SU-DHL-6 (cell line): ENCODE data around the gene CDKL5.

Experiments
- H2AFZ ChIP-seq: fragments of 200-600 bp; sonication (generic); 2 replicates; pipeline ENCODE4 v1.6.1; 2014; ENCODE audit warnings: low read depth, mild to moderate bottlenecking, moderate library complexity, mixed read lengths, antibody characterized with exemption, low read length; ENCODE audit not compliant: severe bottlenecking
- H3F3A ChIP-seq: fragments of 200-600 bp; shearing (Covaris generic); 2 replicates; pipeline ENCODE4 v1.6.0; 2016; ENCODE audit warnings: antibody characterized with exemption, mild to moderate bottlenecking; ENCODE audit not compliant: insufficient read depth
- H3K27ac ChIP-seq: fragments of 200-600 bp; sonication (generic); 2 replicates; pipeline ENCODE4 v1.5.1; 2016; ENCODE audit warnings: low read depth, mild to moderate bottlenecking, low read length, moderate library complexity, mixed read lengths
- H3K27me3 ChIP-seq: fragments of 200-600 bp; sonication (generic), shearing (Covaris generic); 2 replicates; pipeline ENCODE4 v1.6.0; 2014; ENCODE audit warnings: mild to moderate bottlenecking, low read length
- H3K36me3 ChIP-seq: fragments of 200-600 bp; sonication (generic); 2 replicates; pipeline ENCODE4 v1.6.1; 2014; ENCODE audit warnings: mild to moderate bottlenecking, low read length, mixed read lengths
- H3K4me2 ChIP-seq: fragments of 300-600, 200-600 bp; shearing (Covaris generic), sonication (generic); 2 replicates; pipeline ENCODE4 v1.6.0; 2014; ENCODE audit warnings: low read length, low read depth, mild to moderate bottlenecking; ENCODE audit not compliant: poor library complexity, severe bottlenecking
- H3K4me3 ChIP-seq: fragments of 200-600 bp; sonication (generic); 2 replicates; pipeline ENCODE4 v1.5.1; 2014; ENCODE audit warnings: antibody characterized with exemption, low read length, mild to moderate bottlenecking, mixed read lengths; ENCODE audit not compliant: insufficient read depth, poor library complexity, severe bottlenecking
- H3K79me2 ChIP-seq: fragments of 200-600 bp; sonication (generic); 2 replicates; pipeline ENCODE4 v1.6.1; 2014; ENCODE audit warnings: mild to moderate bottlenecking, low read length, moderate library complexity; ENCODE audit not compliant: insufficient read depth
- H3K9ac ChIP-seq: fragments of 200-600 bp; sonication (generic); 2 replicates; pipeline ENCODE4 v1.7.0; 2014; ENCODE audit warnings: mild to moderate bottlenecking, low read length
- H3K9me2 ChIP-seq: fragments of 200-600 bp; sonication (generic); replicated peaks from 2 replicates; pipeline ENCODE4 v1.6.1; 2014; ENCODE audit warnings: low read length; ENCODE audit not compliant: insufficient read depth
- H3K9me3 ChIP-seq: fragments of 200-600 bp; sonication (generic); 2 replicates; pipeline ENCODE4 v1.6.1; 2014; ENCODE audit warnings: low read length, mixed read lengths; ENCODE audit not compliant: insufficient read depth
- H4K20me1 ChIP-seq: fragments of 200-600 bp; sonication (generic); 2 replicates; pipeline ENCODE4 v1.6.1; 2014; ENCODE audit warnings: low read depth, mild to moderate bottlenecking, antibody characterized with exemption, low read length, moderate library complexity, mixed read lengths
- CTCF ChIP-seq: fragments of 200-600 bp; sonication (generic); IDR thresholded peaks from one replicate; pipeline ENCODE4 v1.5.1; 2017; ENCODE audit warnings: antibody characterized with exemption, mild to moderate bottlenecking, low read length, moderate library complexity; ENCODE audit not compliant: insufficient read depth, poor library complexity, severe bottlenecking
- EZH2phosphoT487 ChIP-seq: fragments of 200-600 bp; sonication (generic), shearing (Covaris generic); conservative IDR thresholded peaks from 2 replicates; pipeline ENCODE4 v1.6.1; 2018; ENCODE audit warnings: mild to moderate bottlenecking, antibody characterized with exemption, low read length, moderate library complexity, mixed read lengths

The CDKL5 gene

DNA sequence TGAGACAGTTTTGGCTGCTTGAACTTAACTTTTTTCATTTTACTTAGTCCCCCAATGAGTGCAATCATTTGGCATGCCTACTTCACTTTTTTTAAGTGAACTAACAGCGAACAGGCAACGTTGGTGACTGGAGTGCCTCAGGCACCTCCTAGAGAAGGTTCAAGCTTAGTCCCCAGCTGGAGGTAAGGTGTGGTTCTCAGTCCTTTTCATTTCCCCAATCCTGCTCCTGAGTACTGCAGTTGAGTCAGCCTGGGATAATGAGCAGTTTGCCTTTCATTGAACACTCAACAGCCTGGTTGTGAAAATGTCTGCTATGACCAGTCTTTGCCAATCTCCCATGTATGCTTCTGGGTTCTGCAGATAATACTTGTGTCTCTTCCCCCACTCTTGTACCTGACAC is 109.5 kb downstream of the CDKL5 start:
- Histone ChIP-seq H3K4me3 (no peak overlapping the region), H3K79me2 (no peaks in the 10 kb centered on the region), H3K9me3 (no peaks in the 10 kb centered on the region), H4K20me1 (no peaks in the 10 kb centered on the region), H3K27me3 (no peaks in the 10 kb centered on the region), H3K4me2 (no peak overlapping the region), H3F3A (no peaks in the 10 kb centered on the region), H3K9me2 (no peaks in the 10 kb centered on the region), H3K27ac (no peak overlapping the region), H2AFZ (no peak overlapping the region), H3K36me3 (no peaks in the 10 kb centered on the region), H3K9ac (no peak overlapping the region)
- TF ChIP-seq EZH2phosphoT487 (no peak), CTCF (no peak)

DNA sequence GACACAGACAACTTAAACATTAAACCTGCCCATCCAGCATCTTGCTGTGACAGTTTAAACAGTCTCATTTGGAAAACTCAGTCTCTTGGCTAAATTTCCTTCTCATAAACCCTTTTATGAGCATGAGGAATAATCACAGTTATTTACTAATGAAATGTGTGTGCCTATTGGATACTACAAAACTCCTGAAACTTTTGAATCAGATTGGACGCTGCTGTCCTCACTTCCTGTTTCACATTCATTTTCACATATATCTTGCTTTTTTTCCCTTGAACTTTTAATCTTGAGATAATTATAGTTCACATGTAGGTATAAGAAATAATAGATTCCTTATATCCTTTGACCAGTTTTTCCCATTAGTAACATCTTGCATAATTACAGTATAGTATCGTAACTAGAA is 111.7 kb downstream of the CDKL5 start:
- H3K4me2 ChIP-seq: no peak overlapping the region
- no peaks in the 10 kb centered on the region for H4K20me1 ChIP-seq
- no peaks in the 10 kb centered on the region for H3K9me2 ChIP-seq
- H3F3A ChIP-seq: no peaks in the 10 kb centered on the region
- TF ChIP-seq EZH2phosphoT487 (no peak), CTCF (no peak)
- no peaks in the 10 kb centered on the region for H3K27me3 ChIP-seq
- H3K79me2 ChIP-seq: no peaks in the 10 kb centered on the region
- no peak overlapping the region for H2AFZ ChIP-seq
- no peaks in the 10 kb centered on the region for H3K36me3 ChIP-seq
- H3K9me3 ChIP-seq: no peaks in the 10 kb centered on the region
- H3K27ac ChIP-seq: no peak overlapping the region
- H3K4me3 ChIP-seq: no peak overlapping the region
- H3K9ac ChIP-seq: no peak overlapping the region

- no peaks in the 10 kb centered on the region for H3K79me2 ChIP-seq
- no peak for TF ChIP-seq CTCF
- no peak for TF ChIP-seq EZH2phosphoT487
- no peak overlapping the region for H2AFZ ChIP-seq
- H3K9me2 ChIP-seq: no peaks in the 10 kb centered on the region
- no peak overlapping the region for H3K9ac ChIP-seq
- H3K27me3 ChIP-seq: no peaks in the 10 kb centered on the region
- H3K36me3 ChIP-seq: no peaks in the 10 kb centered on the region
- H3K4me2 ChIP-seq: no peak overlapping the region
- no peak overlapping the region for H3K27ac ChIP-seq
- H3K9me3 ChIP-seq: no peaks in the 10 kb centered on the region
- no peak overlapping the region for H3K4me3 ChIP-seq
- no peaks in the 10 kb centered on the region for H3F3A ChIP-seq
- H4K20me1 ChIP-seq: no peaks in the 10 kb centered on the region
These were observed 112.1 kb downstream of the CDKL5 start for GRCh38 chrX:18537524-18537923.

- Histone ChIP-seq H3K9ac (no peak overlapping the region), H3K36me3 (no peaks in the 10 kb centered on the region), H4K20me1 (no peaks in the 10 kb centered on the region), H3F3A (no peaks in the 10 kb centered on the region), H3K27ac (no peak overlapping the region), H3K9me2 (no peaks in the 10 kb centered on the region), H3K27me3 (no peaks in the 10 kb centered on the region), H3K9me3 (no peaks in the 10 kb centered on the region), H3K4me3 (no peak overlapping the region), H3K79me2 (no peaks in the 10 kb centered on the region), H2AFZ (no peak overlapping the region), H3K4me2 (no peak overlapping the region)
- TF ChIP-seq EZH2phosphoT487 (no peak), CTCF (no peak)
These were observed 116.7 kb downstream of the CDKL5 start for GRCh38 chrX:18542131-18542530.
